Measurements from ENCODE around the gene MTX3.

MTX3 gene

GRCh38 chr5:80025069-80025468 lies 34.0 kb upstream of the MTX3 start:
- no peak for TF ChIP-seq EGR1 (IDR thresholded peaks at IDR 0.05)
- no peak for TF ChIP-seq EP300 (IDR thresholded peaks at IDR 0.05; ENCODE audit: borderline replicate concordance)
- no peak for TF ChIP-seq USF1 (IDR thresholded peaks at IDR 0.05)
- TF ChIP-seq YY1 (IDR thresholded peaks at IDR 0.05; ENCODE audit: low read depth), result no peak
- TF ChIP-seq MAX (IDR thresholded peaks at IDR 0.05), result no peak
- TF ChIP-seq REST (IDR thresholded peaks at IDR 0.05; ENCODE audit: low read depth), result no peak

- TF ChIP-seq TCF12 (IDR thresholded peaks at IDR 0.05; ENCODE audit: low read depth), result no peak
- no peak for TF ChIP-seq CREB1 (IDR thresholded peaks at IDR 0.05; ENCODE audit: low read depth)
- no peak for TF ChIP-seq TAF1 (IDR thresholded peaks at IDR 0.05; ENCODE audit: low read depth)
- TF ChIP-seq NFIC (IDR thresholded peaks at IDR 0.05), result no peak
- TF ChIP-seq ZBTB7A (IDR thresholded peaks at IDR 0.05; ENCODE audit: low read depth), result no peak
- no peak for TF ChIP-seq MAX (IDR thresholded peaks at IDR 0.05)
- TF ChIP-seq CEBPB (IDR thresholded peaks at IDR 0.05), result no peak
- TF ChIP-seq EGR1 (IDR thresholded peaks at IDR 0.05), result no peak
- no peak for TF ChIP-seq REST (IDR thresholded peaks at IDR 0.05; ENCODE audit: low read depth)
- no peak for TF ChIP-seq YY1 (IDR thresholded peaks at IDR 0.05; ENCODE audit: low read depth)
- TF ChIP-seq EP300 (IDR thresholded peaks at IDR 0.05; ENCODE audit: borderline replicate concordance), result no peak
- no peak for TF ChIP-seq TEAD4 (IDR thresholded peaks at IDR 0.05)
- TF ChIP-seq FOXM1 (IDR thresholded peaks at IDR 0.05; ENCODE audit: borderline replicate concordance, low read depth), result no peak
- TF ChIP-seq USF1 (IDR thresholded peaks at IDR 0.05), result no peak
- no peak for TF ChIP-seq RAD21 (IDR thresholded peaks at IDR 0.05; ENCODE audit: low read depth)
Observed at GRCh38 chr5:80010754-80011392, 19.8 kb upstream of the MTX3 start.

GRCh38 chr5:80008995-80009765 lies 18.1 kb upstream of the MTX3 start:
- TF ChIP-seq CREB1 (IDR thresholded peaks at IDR 0.05; ENCODE audit: low read depth) (no peak), ZBTB7A (IDR thresholded peaks at IDR 0.05; ENCODE audit: low read depth) (no peak), CEBPB (IDR thresholded peaks at IDR 0.05) (no peak), FOXM1 (IDR thresholded peaks at IDR 0.05; ENCODE audit: borderline replicate concordance, low read depth) (no peak), REST (IDR thresholded peaks at IDR 0.05; ENCODE audit: low read depth) (no peak), EGR1 (IDR thresholded peaks at IDR 0.05) (no peak), TEAD4 (IDR thresholded peaks at IDR 0.05) (no peak), USF1 (IDR thresholded peaks at IDR 0.05) (no peak), YY1 (IDR thresholded peaks at IDR 0.05; ENCODE audit: low read depth) (no peak)

- TF ChIP-seq CREB1 (IDR thresholded peaks at IDR 0.05; ENCODE audit: low read depth) (no peak), REST (IDR thresholded peaks at IDR 0.05; ENCODE audit: low read depth) (no peak), EP300 (IDR thresholded peaks at IDR 0.05; ENCODE audit: borderline replicate concordance) (no peak), USF1 (IDR thresholded peaks at IDR 0.05) (no peak), EGR1 (IDR thresholded peaks at IDR 0.05) (no peak)
Observed at GRCh38 chr5:80002677-80003076, 11.6 kb upstream of the MTX3 start.

All from Ishikawa (cell line).